HepG2 (cell line): ENCODE data around the gene HECTD1. TPM values are rescaled to one million over a fixed set of nuclear protein-coding genes. Genes with fewer than 3 reads are reported as not detected.

Experiments used
- AGO1 ChIP-seq: fragments of 200-400 bp; formaldehyde crosslinking; IDR thresholded peaks from 2 replicates; pipeline ENCODE4 v1.6.1; 2017; ENCODE audit warnings: mild to moderate bottlenecking, low read depth, low read length, moderate library complexity; ENCODE audit not compliant: poor library complexity, severe bottlenecking
- ATAD3A ChIP-seq: sonication (generic); formaldehyde crosslinking; IDR thresholded peaks from 2 replicates; pipeline ENCODE4 v1.4.0; 2020; ENCODE audit warnings: missing genetic modification reagents
- EED ChIP-seq: sonication (generic); formaldehyde crosslinking; IDR thresholded peaks from 2 replicates; pipeline ENCODE4 v1.5.0; 2020; ENCODE audit warnings: mild to moderate bottlenecking, missing genetic modification reagents
- IKZF5 ChIP-seq: IDR thresholded peaks from 2 replicates; pipeline ENCODE4 v1.6.1; 2018; ENCODE audit warnings: missing genetic modification reagents, mild to moderate bottlenecking, missing compliant biosample characterization
- RFX5 ChIP-seq: IDR thresholded peaks from 2 replicates; pipeline ENCODE4 v1.6.1; 2011; ENCODE audit warnings: low read depth, low read length, improper control_type of control experiment
- SALL2 ChIP-seq: sonication (generic); formaldehyde crosslinking; IDR thresholded peaks from 2 replicates; pipeline ENCODE4 v1.8.1; 2023; ENCODE audit warnings: mild to moderate bottlenecking, missing genetic modification reagents, inconsistent platforms
- SOX6 ChIP-seq, 2 experiments: fragments of 450-650 bp in 1 of 2; sonication (generic) in 1 of 2; formaldehyde crosslinking in 1 of 2; IDR thresholded peaks; 2 replicates each; pipeline versions ENCODE4 v1.4.0 to v1.6.1; 2017 to 2020; ENCODE audit warnings: antibody characterized with exemption in 1 of 2, mild to moderate bottlenecking in 1 of 2, missing genetic modification reagents in 1 of 2
- SRSF1 ChIP-seq: fragments of 200-400 bp; formaldehyde crosslinking; optimal IDR thresholded peaks from 2 replicates; pipeline ENCODE3; 2017; ENCODE audit warnings: mild to moderate bottlenecking, low read depth, low read length, moderate library complexity
- TEAD3 ChIP-seq: optimal IDR thresholded peaks from 2 replicates; pipeline ENCODE3; 2016; ENCODE audit warnings: borderline replicate concordance
- ZBTB8A ChIP-seq: sonication (generic); formaldehyde crosslinking; IDR thresholded peaks from 2 replicates; pipeline ENCODE4 v1.4.0; 2020; ENCODE audit warnings: mild to moderate bottlenecking, low read depth, missing genetic modification reagents, borderline replicate concordance
- ZNF337 ChIP-seq: sonication (generic); formaldehyde crosslinking; IDR thresholded peaks from 2 replicates; pipeline ENCODE4 v1.5.1; 2020; ENCODE audit warnings: missing genetic modification reagents, low read depth, mild to moderate bottlenecking, borderline replicate concordance
- ZNF432 ChIP-seq: sonication (generic); formaldehyde crosslinking; IDR thresholded peaks from 2 replicates; pipeline ENCODE4 v1.5.0; 2020; ENCODE audit warnings: missing genetic modification reagents, mild to moderate bottlenecking, borderline replicate concordance
- ZNF557 ChIP-seq: sonication (generic); formaldehyde crosslinking; IDR thresholded peaks from 2 replicates; pipeline ENCODE4 v1.4.0; 2020; ENCODE audit warnings: missing genetic modification reagents
- polyA plus RNA-seq, 8 experiments: library from polyadenylated mRNA; depleted of rRNA in 3 of 8; stranded (reverse) in 7 of 8; unstranded in 1 of 8; fragments of >200 nt; fragmentation: Illumina TruSeq in 4 of 8; extraction: Trizol in 4 of 8; gene quantifications; 2 replicates each; pipeline versions ENCODE4 v1.2.1 to v1.2.3, GENCODE V29; 2011 to 2016; ENCODE audit warnings: low read depth in 4 of 8, missing spikeins in 1 of 8, mixed read lengths in 1 of 8; ENCODE audit not compliant: insufficient read depth in 1 of 8
- total RNA-seq, 5 experiments: library from RNA; depleted of rRNA; stranded (reverse); fragments of >200 nt; fragmentation: Illumina TruSeq; extraction: Trizol; gene quantifications; 2 replicates each; pipeline ENCODE4 v1.2.3, GENCODE V29; 2016; ENCODE audit warnings: low read depth in 1 of 5
- TF ChIP-seq, protein P1 (sequence below): sonication (generic); formaldehyde crosslinking; IDR thresholded peaks from 2 replicates; pipeline ENCODE4 v1.5.1; 2020; ENCODE audit warnings: mild to moderate bottlenecking, missing genetic modification reagents, moderate library complexity
- TF ChIP-seq, protein P2 (sequence below): sonication (generic); formaldehyde crosslinking; IDR thresholded peaks from 2 replicates; pipeline ENCODE4 v1.9.0; 2022; ENCODE audit warnings: low read depth, missing genetic modification reagents
- TF ChIP-seq, protein P3 (sequence below): sonication (generic); formaldehyde crosslinking; IDR thresholded peaks from 2 replicates; pipeline ENCODE4 v1.4.0; 2020; ENCODE audit warnings: missing genetic modification reagents, borderline replicate concordance
- TF ChIP-seq, protein P4 (sequence below): sonication (generic); formaldehyde crosslinking; conservative IDR thresholded peaks from 2 replicates; pipeline ENCODE4 v1.4.0; 2020; ENCODE audit warnings: missing genetic modification reagents

HECTD1 gene
- total and polyA plus RNA-seq, 2 of the 13 experiments (the other 11 are each of a cell fraction or from before 2014, with no cell fraction given), result 312 to 560 TPM

DNA sequence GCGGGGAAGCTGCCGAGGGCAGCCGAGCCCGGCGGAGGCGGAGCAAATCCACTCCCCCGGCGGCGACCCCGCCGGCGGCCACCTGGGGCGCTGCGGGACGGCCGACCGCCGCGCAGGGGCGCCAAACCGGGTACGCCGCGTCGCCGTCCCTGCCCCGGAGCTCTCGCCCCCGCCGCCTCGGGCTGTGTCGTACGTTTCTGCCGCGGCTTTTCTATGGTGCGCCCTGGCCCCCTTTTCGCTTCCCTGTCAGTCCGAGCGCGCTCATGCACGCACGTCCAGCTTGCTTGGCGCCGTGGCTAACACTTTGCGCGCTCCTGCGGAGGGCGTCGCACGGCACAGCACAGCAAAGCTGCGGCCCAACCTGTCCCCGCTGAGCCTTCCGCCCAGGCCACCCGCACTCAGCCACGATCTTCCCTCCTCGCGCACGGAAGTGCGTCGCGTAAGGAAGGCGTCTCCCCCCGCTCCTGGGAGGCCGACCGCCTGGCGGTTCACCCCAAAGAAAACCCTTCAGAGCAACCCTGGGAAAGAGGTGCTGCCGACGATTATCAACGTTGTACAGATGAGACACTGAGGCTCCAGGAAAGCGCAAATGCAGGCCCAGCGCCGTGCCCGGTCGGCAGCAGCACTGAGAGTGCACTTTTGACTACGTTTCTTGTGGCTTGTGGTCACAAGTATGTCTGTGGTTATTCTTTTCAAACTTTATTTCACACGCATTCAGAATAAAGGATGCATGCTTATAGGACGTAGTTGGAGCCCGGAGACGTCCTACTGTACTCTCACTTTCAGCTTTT lies at the start of gene HECTD1 (continued):
- TF ChIP-seq, protein P1, sequence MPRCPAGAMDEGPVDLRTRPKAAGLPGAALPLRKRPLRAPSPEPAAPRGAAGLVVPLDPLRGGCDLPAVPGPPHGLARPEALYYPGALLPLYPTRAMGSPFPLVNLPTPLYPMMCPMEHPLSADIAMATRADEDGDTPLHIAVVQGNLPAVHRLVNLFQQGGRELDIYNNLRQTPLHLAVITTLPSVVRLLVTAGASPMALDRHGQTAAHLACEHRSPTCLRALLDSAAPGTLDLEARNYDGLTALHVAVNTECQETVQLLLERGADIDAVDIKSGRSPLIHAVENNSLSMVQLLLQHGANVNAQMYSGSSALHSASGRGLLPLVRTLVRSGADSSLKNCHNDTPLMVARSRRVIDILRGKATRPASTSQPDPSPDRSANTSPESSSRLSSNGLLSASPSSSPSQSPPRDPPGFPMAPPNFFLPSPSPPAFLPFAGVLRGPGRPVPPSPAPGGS (CRISPR knock-in tag), result peak; percentile 99
- TF ChIP-seq SALL2, result peak; percentile 100
- TF ChIP-seq, protein P2, sequence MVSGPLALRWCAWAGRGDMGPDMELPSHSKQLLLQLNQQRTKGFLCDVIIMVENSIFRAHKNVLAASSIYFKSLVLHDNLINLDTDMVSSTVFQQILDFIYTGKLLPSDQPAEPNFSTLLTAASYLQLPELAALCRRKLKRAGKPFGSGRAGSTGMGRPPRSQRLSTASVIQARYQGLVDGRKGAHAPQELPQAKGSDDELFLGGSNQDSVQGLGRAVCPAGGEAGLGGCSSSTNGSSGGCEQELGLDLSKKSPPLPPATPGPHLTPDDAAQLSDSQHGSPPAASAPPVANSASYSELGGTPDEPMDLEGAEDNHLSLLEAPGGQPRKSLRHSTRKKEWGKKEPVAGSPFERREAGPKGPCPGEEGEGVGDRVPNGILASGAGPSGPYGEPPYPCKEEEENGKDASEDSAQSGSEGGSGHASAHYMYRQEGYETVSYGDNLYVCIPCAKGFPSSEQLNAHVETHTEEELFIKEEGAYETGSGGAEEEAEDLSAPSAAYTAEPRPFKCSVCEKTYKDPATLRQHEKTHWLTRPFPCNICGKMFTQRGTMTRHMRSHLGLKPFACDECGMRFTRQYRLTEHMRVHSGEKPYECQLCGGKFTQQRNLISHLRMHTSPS, result peak; percentile 91
- TF ChIP-seq IKZF5, result peak; percentile 99
- peak; percentile 58; the same call in 1 of the 2 replicates for TF ChIP-seq ZBTB8A
- TF ChIP-seq EED (CRISPR knock-in tag), result peak; percentile 100
- TF ChIP-seq ZNF557, result peak; percentile 67; the same call in 1 of the 2 replicates
- no peak for TF ChIP-seq ZNF432 (CRISPR knock-in tag)
- peak; percentile 83 for TF ChIP-seq TEAD3
- peak; percentile 81 for TF ChIP-seq AGO1
- peak; percentile 97 for TF ChIP-seq ATAD3A (CRISPR knock-in tag)
- TF ChIP-seq, protein P3, sequence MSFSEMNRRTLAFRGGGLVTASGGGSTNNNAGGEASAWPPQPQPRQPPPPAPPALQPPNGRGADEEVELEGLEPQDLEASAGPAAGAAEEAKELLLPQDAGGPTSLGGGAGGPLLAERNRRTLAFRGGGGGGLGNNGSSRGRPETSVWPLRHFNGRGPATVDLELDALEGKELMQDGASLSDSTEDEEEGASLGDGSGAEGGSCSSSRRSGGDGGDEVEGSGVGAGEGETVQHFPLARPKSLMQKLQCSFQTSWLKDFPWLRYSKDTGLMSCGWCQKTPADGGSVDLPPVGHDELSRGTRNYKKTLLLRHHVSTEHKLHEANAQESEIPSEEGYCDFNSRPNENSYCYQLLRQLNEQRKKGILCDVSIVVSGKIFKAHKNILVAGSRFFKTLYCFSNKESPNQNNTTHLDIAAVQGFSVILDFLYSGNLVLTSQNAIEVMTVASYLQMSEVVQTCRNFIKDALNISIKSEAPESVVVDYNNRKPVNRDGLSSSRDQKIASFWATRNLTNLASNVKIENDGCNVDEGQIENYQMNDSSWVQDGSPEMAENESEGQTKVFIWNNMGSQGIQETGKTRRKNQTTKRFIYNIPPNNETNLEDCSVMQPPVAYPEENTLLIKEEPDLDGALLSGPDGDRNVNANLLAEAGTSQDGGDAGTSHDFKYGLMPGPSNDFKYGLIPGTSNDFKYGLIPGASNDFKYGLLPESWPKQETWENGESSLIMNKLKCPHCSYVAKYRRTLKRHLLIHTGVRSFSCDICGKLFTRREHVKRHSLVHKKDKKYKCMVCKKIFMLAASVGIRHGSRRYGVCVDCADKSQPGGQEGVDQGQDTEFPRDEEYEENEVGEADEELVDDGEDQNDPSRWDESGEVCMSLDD (CRISPR knock-in tag), result peak; percentile 98; the same call in 1 of the 2 replicates
- peak; percentile 4 for TF ChIP-seq RFX5
- TF ChIP-seq ZNF337 (CRISPR knock-in tag), result peak; percentile 100
- TF ChIP-seq, protein P4, sequence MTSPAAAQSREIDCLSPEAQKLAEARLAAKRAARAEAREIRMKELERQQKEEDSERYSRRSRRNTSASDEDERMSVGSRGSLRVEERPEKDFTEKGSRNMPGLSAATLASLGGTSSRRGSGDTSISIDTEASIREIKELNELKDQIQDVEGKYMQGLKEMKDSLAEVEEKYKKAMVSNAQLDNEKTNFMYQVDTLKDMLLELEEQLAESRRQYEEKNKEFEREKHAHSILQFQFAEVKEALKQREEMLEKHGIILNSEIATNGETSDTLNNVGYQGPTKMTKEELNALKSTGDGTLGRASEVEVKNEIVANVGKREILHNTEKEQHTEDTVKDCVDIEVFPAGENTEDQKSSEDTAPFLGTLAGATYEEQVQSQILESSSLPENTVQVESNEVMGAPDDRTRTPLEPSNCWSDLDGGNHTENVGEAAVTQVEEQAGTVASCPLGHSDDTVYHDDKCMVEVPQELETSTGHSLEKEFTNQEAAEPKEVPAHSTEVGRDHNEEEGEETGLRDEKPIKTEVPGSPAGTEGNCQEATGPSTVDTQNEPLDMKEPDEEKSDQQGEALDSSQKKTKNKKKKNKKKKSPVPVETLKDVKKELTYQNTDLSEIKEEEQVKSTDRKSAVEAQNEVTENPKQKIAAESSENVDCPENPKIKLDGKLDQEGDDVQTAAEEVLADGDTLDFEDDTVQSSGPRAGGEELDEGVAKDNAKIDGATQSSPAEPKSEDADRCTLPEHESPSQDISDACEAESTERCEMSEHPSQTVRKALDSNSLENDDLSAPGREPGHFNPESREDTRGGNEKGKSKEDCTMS, result peak; percentile 97
- TF ChIP-seq SOX6 (IDR thresholded peaks at IDR 0.05), result no peak
- TF ChIP-seq SOX6 (CRISPR knock-in tag; IDR thresholded peaks at IDR 0.05), result peak; percentile 94
- peak; percentile 97 for TF ChIP-seq SRSF1
